Esophagus muscularis mucosa (tissue), 4 donors: ENCODE measurements around the gene CAPN2. TPM values are rescaled to one million over a fixed set of nuclear protein-coding genes. Genes with fewer than 3 reads are reported as not detected.
A peak's percentile ranks its signal among the peaks of the same experiment; 100 is the strongest.

Source experiments
- DNase-seq: peaks from one replicate; pipeline ENCODE4 v3.0.0-alpha.2; 2017; ENCODE audit errors: extremely low spot score
- H3K27ac ChIP-seq, 4 donors: fragments of 200-600 bp; sonication (generic); replicated peaks in 1 of 4; 1 replicate in 3 of 4; 2 replicates in 1 of 4; pipeline ENCODE4 v1.5.1; 2016 to 2019; ENCODE audit warnings: mild to moderate bottlenecking in 1 of 4
- H3K27me3 ChIP-seq, 4 donors: fragments of 200-600 bp; sonication (generic); one replicate each; pipeline versions ENCODE4 v1.5.1 to v1.6.0; 2016 to 2019
- H3K36me3 ChIP-seq, 4 donors: fragments of 200-600 bp; sonication (generic); one replicate each; pipeline ENCODE4 v1.5.1; 2016 to 2019
- H3K4me1 ChIP-seq, 4 donors: fragments of 200-600 bp; sonication (generic); one replicate each; pipeline ENCODE4 v1.5.1; 2016 to 2019
- H3K4me3 ChIP-seq, 4 donors: fragments of 200-600 bp; sonication (generic); 1 replicate in 2 of 4; 2 replicates in 2 of 4; pipeline ENCODE4 v1.5.1; 2016 to 2019; ENCODE audit warnings: mild to moderate bottlenecking in 4 of 4, moderate library complexity in 1 of 4
- H3K9me3 ChIP-seq, 4 donors: fragments of 200-600 bp; sonication (generic); 1 replicate in 3 of 4; 2 replicates in 1 of 4; pipeline ENCODE4 v1.5.1; 2016 to 2019
- EP300 ChIP-seq: sonication (generic); formaldehyde crosslinking; IDR thresholded peaks from one replicate; pipeline ENCODE4 v1.6.1; 2017; ENCODE audit warnings: antibody characterized with exemption
- POLR2A ChIP-seq: fragments of 450-650 bp; IDR thresholded peaks from one replicate; pipeline ENCODE4 v1.6.1; 2017; ENCODE audit warnings: antibody characterized with exemption, moderate library complexity, mild to moderate bottlenecking, low read depth
- POLR2AphosphoS5 ChIP-seq, 2 donors: sonication (generic); formaldehyde crosslinking; IDR thresholded peaks; one replicate each; pipeline ENCODE4 v1.6.1; 2017; ENCODE audit warnings: antibody characterized with exemption in 2 of 2
- WGBS: methylation state at CpG from one replicate; pipeline ENCODE4 v1.1.5; 2018; 5-methylcytosine and 5-hydroxymethylcytosine counted together
- intact Hi-C: fragments of 100-400 bp; cut with DNase I; formaldehyde crosslinking; loops from one replicate; pipeline ENCODE4 v1.15.1; 2023
- total RNA-seq, 4 donors: library from RNA; depleted of rRNA; stranded (reverse); fragments of >200 nt; gene quantifications; one replicate each; pipeline versions ENCODE4 v1.1.0 to v1.2.1, GENCODE V29; 2016
- TF ChIP-seq, protein P1 (sequence below), 3 experiments: fragments of 200-600 bp in 2 of 3; fragments of 450-650 bp in 1 of 3; sonication (generic) in 2 of 3; IDR thresholded peaks; one replicate each; pipeline ENCODE4 v1.5.1; 2017 to 2019; ENCODE audit warnings: antibody characterized with exemption in 3 of 3, mild to moderate bottlenecking in 2 of 3, moderate library complexity in 1 of 3

The CAPN2 gene
- total RNA-seq, 4 donors from 2014 or later = 91.9 to 231 (median 161) TPM

DNA sequence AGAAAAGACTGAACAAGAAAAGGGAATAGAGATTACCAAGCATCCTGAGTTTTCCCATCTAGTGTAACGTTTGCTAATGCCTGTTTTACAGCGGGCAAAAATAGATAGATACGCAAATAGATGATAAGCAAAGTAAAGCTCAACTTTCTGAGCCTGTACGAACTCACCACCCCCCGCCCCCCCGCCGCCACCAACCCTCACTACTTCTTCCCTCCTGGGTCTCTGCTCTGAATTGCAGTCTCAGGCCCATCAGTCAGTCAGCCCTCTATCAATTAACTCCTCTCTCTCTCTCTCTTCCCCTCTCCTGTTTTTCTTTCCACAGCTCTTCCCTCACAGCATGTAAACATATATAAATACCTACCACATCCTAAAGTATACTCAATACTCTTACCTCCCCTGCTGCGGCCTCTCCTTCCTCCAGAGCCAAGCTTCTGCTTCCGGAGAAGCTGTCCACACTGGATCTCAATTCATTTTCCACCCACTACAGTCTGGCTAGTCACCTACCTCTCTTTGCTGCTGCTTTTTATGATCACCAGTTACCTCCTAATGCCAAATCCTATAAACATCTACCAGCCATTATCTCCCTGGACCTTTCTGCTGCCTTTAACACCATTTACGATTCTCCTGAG, 64.6 kb downstream of the CAPN2 start:
- intact Hi-C loops = loop anchor here (10.0 kb wide), 1 partner anchor 68 kb away; the partner anchor contains the start of gene TP53BP2
- TF ChIP-seq EP300 (no peak), POLR2A (no peak), POLR2AphosphoS5 (IDR thresholded peaks at IDR 0.05) (no peak)
- TF ChIP-seq, protein P1, sequence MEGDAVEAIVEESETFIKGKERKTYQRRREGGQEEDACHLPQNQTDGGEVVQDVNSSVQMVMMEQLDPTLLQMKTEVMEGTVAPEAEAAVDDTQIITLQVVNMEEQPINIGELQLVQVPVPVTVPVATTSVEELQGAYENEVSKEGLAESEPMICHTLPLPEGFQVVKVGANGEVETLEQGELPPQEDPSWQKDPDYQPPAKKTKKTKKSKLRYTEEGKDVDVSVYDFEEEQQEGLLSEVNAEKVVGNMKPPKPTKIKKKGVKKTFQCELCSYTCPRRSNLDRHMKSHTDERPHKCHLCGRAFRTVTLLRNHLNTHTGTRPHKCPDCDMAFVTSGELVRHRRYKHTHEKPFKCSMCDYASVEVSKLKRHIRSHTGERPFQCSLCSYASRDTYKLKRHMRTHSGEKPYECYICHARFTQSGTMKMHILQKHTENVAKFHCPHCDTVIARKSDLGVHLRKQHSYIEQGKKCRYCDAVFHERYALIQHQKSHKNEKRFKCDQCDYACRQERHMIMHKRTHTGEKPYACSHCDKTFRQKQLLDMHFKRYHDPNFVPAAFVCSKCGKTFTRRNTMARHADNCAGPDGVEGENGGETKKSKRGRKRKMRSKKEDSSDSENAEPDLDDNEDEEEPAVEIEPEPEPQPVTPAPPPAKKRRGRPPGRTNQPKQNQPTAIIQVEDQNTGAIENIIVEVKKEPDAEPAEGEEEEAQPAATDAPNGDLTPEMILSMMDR (IDR thresholded peaks at IDR 0.05) = no peak
- H3K36me3 ChIP-seq = peaks cover 39 to 92% (median 79%) of the 10 kb centered on the region in 4 donors
- no peaks in the 10 kb centered on the region for H3K9me3 ChIP-seq
- H3K4me3 ChIP-seq = no peak overlapping the region
- peaks cover 16 to 32% (median 20%) of the 10 kb centered on the region in 4 donors for H3K4me1 ChIP-seq
- no peaks in the 10 kb centered on the region for H3K27me3 ChIP-seq
- peak overlapping the region in 2 of 4 donors; percentile 7 to 54 for H3K27ac ChIP-seq
- no peak for DNase-seq
- 78% methylated on average over 10 of the region's 10 CpGs for WGBS

DNA sequence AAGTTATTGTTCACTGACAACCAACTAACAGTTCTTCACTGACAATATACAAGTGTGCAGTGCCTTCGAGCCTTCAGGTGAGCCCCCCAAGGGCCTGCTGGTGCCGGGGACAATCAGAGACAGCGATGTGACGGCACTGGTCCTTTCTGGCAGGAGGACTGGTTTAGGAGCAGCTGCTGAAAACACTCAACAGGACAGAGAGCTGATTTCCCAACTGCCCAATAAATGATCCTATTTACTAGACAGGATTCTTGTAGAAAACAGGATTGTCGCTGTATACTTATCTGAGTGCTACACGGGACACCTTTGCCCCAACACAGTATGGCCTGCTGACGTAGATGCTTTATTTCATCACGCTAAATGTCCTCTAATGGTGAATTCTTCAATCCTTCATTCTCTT, 68.0 kb downstream of the CAPN2 start:
- Histone ChIP-seq H3K4me1 (peaks cover 1 to 15% (median 10%) of the 10 kb centered on the region in 4 donors), H3K4me3 (no peak overlapping the region), H3K9me3 (no peaks in the 10 kb centered on the region), H3K27me3 (no peaks in the 10 kb centered on the region), H3K36me3 (peaks cover 23 to 78% (median 61%) of the 10 kb centered on the region in 4 donors), H3K27ac (no peak overlapping the region)
- intact Hi-C loops = no loop called here
- no peak for DNase-seq
- 92% methylated on average over 8 of the region's 8 CpGs for WGBS
- TF ChIP-seq POLR2A (no peak), POLR2AphosphoS5 (IDR thresholded peaks at IDR 0.05) (no peak), EP300 (no peak)
- TF ChIP-seq, protein P1 (IDR thresholded peaks at IDR 0.05) = no peak

DNA sequence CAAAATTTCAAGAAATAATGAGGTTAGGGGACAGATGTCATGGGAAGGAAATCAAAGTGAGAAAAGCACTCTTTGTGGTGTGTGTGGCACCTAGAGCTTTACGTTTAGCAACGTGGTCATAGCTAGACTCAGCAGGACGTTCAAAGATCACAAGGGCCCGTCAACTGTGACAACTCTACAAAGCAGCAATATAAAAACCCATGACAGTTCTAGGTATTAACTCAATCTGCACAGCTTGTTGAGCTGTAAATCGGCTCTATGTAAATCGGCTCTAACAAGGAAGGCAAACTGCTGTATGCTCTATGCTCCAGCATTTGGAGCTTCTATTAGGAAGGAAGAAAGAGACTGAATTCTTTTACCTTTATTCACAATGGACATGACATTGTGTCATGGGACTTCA, 68.6 kb downstream of the CAPN2 start:
- intact Hi-C loops = no loop called here
- Histone ChIP-seq H3K4me3 (no peak overlapping the region), H3K27me3 (no peaks in the 10 kb centered on the region), H3K4me1 (peaks cover 0 to 17% (median 13%) of the 10 kb centered on the region in 4 donors), H3K36me3 (peaks cover 17 to 72% (median 59%) of the 10 kb centered on the region in 4 donors), H3K9me3 (no peaks in the 10 kb centered on the region), H3K27ac (no peak overlapping the region)
- WGBS = 87% methylated on average over 6 of the region's 6 CpGs
- no peak for TF ChIP-seq EP300
- no peak for TF ChIP-seq POLR2AphosphoS5 (IDR thresholded peaks at IDR 0.05)
- TF ChIP-seq, protein P1 (IDR thresholded peaks at IDR 0.05) = no peak
- no peak for TF ChIP-seq POLR2A
- no peak for DNase-seq

DNA sequence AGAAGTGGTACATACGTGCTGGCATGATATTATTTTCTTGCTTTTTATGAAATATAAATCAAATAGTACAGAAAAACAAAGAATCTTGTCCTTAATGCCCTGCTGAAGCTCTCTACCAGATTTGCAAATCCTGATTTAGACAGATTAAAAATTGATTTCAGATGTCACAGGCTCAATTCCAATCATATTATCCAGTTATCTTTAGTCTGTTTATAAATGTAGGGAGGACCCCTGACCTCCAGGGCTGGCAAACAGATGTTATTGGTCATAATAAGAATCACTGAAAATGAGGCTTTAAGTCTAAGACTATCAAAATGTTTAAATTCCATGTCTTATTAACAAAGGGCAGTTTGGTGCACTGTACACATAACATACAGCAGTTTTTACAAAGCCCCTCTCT, 71.3 kb downstream of the CAPN2 start:
- no peak overlapping the region for H3K4me3 ChIP-seq
- no peak overlapping the region for H3K27ac ChIP-seq
- WGBS = 85% methylated on average over 1 of the region's 1 CpG
- DNase-seq = no peak
- peaks cover 0 to 21% (median 14%) of the 10 kb centered on the region in 4 donors for H3K4me1 ChIP-seq
- H3K27me3 ChIP-seq = no peaks in the 10 kb centered on the region
- intact Hi-C loops = no loop called here
- TF ChIP-seq POLR2AphosphoS5 (IDR thresholded peaks at IDR 0.05) = no peak
- TF ChIP-seq POLR2A = no peak
- TF ChIP-seq, protein P1 (IDR thresholded peaks at IDR 0.05) = no peak
- TF ChIP-seq EP300 = no peak
- no peaks in the 10 kb centered on the region for H3K9me3 ChIP-seq
- peaks cover 1 to 64% (median 40%) of the 10 kb centered on the region in 4 donors for H3K36me3 ChIP-seq
